Stomach smooth muscle (tissue), 2 donors: ENCODE measurements around the gene SLC26A6.

Source experiments
- H3K27ac ChIP-seq: one replicate; pipeline ENCODE4 v1.7.0; 2013; ENCODE audit warnings: mild to moderate bottlenecking, low read length, inconsistent platforms
- H3K27me3 ChIP-seq, 2 donors: one replicate each; pipeline ENCODE4 v1.7.0; 2013; ENCODE audit warnings: low read length in 2 of 2; ENCODE audit not compliant: insufficient read depth in 2 of 2, control insufficient read depth in 1 of 2
- H3K36me3 ChIP-seq, 2 donors: one replicate each; pipeline ENCODE4 v1.7.0; 2013; ENCODE audit warnings: low read length in 2 of 2; ENCODE audit not compliant: control insufficient read depth in 2 of 2, insufficient read depth in 2 of 2
- H3K4me1 ChIP-seq: one replicate; pipeline ENCODE4 v1.7.0; 2013; ENCODE audit warnings: low read length; ENCODE audit not compliant: control insufficient read depth, insufficient read depth
- H3K4me3 ChIP-seq, 2 donors: one replicate each; pipeline ENCODE4 v1.7.0; 2013; ENCODE audit warnings: low read length in 2 of 2
- H3K9ac ChIP-seq, 2 donors: one replicate each; pipeline ENCODE4 v1.7.0; 2013; ENCODE audit warnings: low read length in 2 of 2, mild to moderate bottlenecking in 1 of 2
- H3K9me3 ChIP-seq, 2 donors: one replicate each; pipeline ENCODE4 v1.7.0; 2013; ENCODE audit warnings: low read length in 2 of 2; ENCODE audit not compliant: control insufficient read depth in 2 of 2
- donor health status: healthy.
- donor health status: Pancreatic carcinoma.

SLC26A6 gene

GRCh38 chr3:48630407-48630806, 4.9 kb downstream of the SLC26A6 start:
- H3K9ac ChIP-seq, result no peak overlapping the region
- no peaks in the 10 kb centered on the region for H3K27me3 ChIP-seq
- H3K4me3 ChIP-seq, result no peak overlapping the region
- H3K36me3 ChIP-seq, result peaks cover 16 to 28% of the 10 kb centered on the region in 2 donors
- H3K9me3 ChIP-seq, result no peaks in the 10 kb centered on the region
- peaks cover 15% of the 10 kb centered on the region for H3K4me1 ChIP-seq
- no peak overlapping the region for H3K27ac ChIP-seq

- Histone ChIP-seq H3K9ac (no peak overlapping the region), H3K9me3 (no peaks in the 10 kb centered on the region), H3K36me3 (peaks cover 16 to 28% of the 10 kb centered on the region in 2 donors), H3K4me1 (peaks cover 11% of the 10 kb centered on the region), H3K27ac (no peak overlapping the region), H3K4me3 (no peak overlapping the region), H3K27me3 (no peaks in the 10 kb centered on the region)
These were observed 5.4 kb downstream of the SLC26A6 start for GRCh38 chr3:48629894-48630293.

- peaks cover 16 to 28% of the 10 kb centered on the region in 2 donors for H3K36me3 ChIP-seq
- H3K27me3 ChIP-seq, result no peaks in the 10 kb centered on the region
These were observed 6.8 kb downstream of the SLC26A6 start for GRCh38 chr3:48628277-48629017.

GRCh38 chr3:48625600-48625999, 9.7 kb downstream of the SLC26A6 start:
- H3K36me3 ChIP-seq, result peaks cover 8 to 13% of the 10 kb centered on the region in 2 donors
- H3K4me3 ChIP-seq, result no peak overlapping the region
- no peaks in the 10 kb centered on the region for H3K9me3 ChIP-seq

More at GRCh38 chr3:48628277-48629017, 6.8 kb downstream of the SLC26A6 start:
- Histone ChIP-seq H3K4me3 (no peak overlapping the region), H3K27ac (no peak overlapping the region), H3K9ac (no peak overlapping the region), H3K4me1 (no peaks in the 10 kb centered on the region), H3K9me3 (no peaks in the 10 kb centered on the region)

GRCh38 chr3:48624767-48625166, 10.5 kb downstream of the SLC26A6 start:
- Histone ChIP-seq H3K27ac (no peak overlapping the region), H3K4me3 (no peak overlapping the region), H3K9ac (no peak overlapping the region), H3K27me3 (no peaks in the 10 kb centered on the region), H3K4me1 (no peaks in the 10 kb centered on the region), H3K36me3 (peaks cover 4 to 10% of the 10 kb centered on the region in 2 donors), H3K9me3 (no peaks in the 10 kb centered on the region)

More at GRCh38 chr3:48625600-48625999, 9.7 kb downstream of the SLC26A6 start:
- Histone ChIP-seq H3K27me3 (no peaks in the 10 kb centered on the region), H3K9ac (no peak overlapping the region), H3K4me1 (no peaks in the 10 kb centered on the region), H3K27ac (no peak overlapping the region)

GRCh38 chr3:48623851-48624547, 11.3 kb downstream of the SLC26A6 start:
- Histone ChIP-seq H3K36me3 (peaks cover 4 to 10% of the 10 kb centered on the region in 2 donors), H3K27ac (no peak overlapping the region), H3K9me3 (no peaks in the 10 kb centered on the region), H3K27me3 (no peaks in the 10 kb centered on the region), H3K4me1 (no peaks in the 10 kb centered on the region), H3K9ac (no peak overlapping the region), H3K4me3 (no peak overlapping the region)

- Histone ChIP-seq H3K9ac (no peak within 1 kb of the TSS), H3K4me3 (no peak within 1 kb of the TSS), H3K27ac (no peak within 1 kb of the TSS), H3K27me3 (no peaks in the 10 kb centered on the region), H3K9me3 (peaks cover 0 to 6% of the 10 kb centered on the region in 2 donors), H3K36me3 (peaks cover 0 to 3% of the 10 kb centered on the region in 2 donors), H3K4me1 (no peaks in the 10 kb centered on the region)
These were observed 13.8 kb downstream of the SLC26A6 start, which contains the start of gene TMEM89 for GRCh38 chr3:48621461-48621869. TMEM89 (minus strand) TSS chr3:48621769; CDS start chr3:48621756, 13 bp downstream.

- Histone ChIP-seq H3K9me3 (peaks cover 0 to 6% of the 10 kb centered on the region in 2 donors), H3K36me3 (no peaks in the 10 kb centered on the region), H3K4me3 (no peak overlapping the region), H3K27me3 (no peaks in the 10 kb centered on the region), H3K9ac (no peak overlapping the region), H3K4me1 (no peaks in the 10 kb centered on the region), H3K27ac (no peak overlapping the region)
These were observed 15.4 kb downstream of the SLC26A6 start for GRCh38 chr3:48619541-48620524.

GRCh38 chr3:48617559-48617958, 17.7 kb downstream of the SLC26A6 start:
- H3K27ac ChIP-seq, result no peak overlapping the region

GRCh38 chr3:48614044-48614443, 21.2 kb downstream of the SLC26A6 start:
- peaks cover 3% of the 10 kb centered on the region for H3K4me1 ChIP-seq
- no peaks in the 10 kb centered on the region for H3K36me3 ChIP-seq
- no peak overlapping the region for H3K27ac ChIP-seq
- no peaks in the 10 kb centered on the region for H3K27me3 ChIP-seq
- H3K9me3 ChIP-seq, result peaks cover 0 to 6% of the 10 kb centered on the region in 2 donors
- no peak overlapping the region for H3K4me3 ChIP-seq
- no peak overlapping the region for H3K9ac ChIP-seq

More at GRCh38 chr3:48617559-48617958, 17.7 kb downstream of the SLC26A6 start:
- Histone ChIP-seq H3K9ac (no peak overlapping the region), H3K36me3 (no peaks in the 10 kb centered on the region), H3K9me3 (peaks cover 0 to 6% of the 10 kb centered on the region in 2 donors), H3K27me3 (no peaks in the 10 kb centered on the region), H3K4me1 (no peaks in the 10 kb centered on the region), H3K4me3 (no peak overlapping the region)
